ENCODE measurements around the gene ERBB4.

ERBB4 gene

GRCh38 chr2:211329421-211329820 is 1209.2 kb downstream of the ERBB4 start:
- DNase-seq (ENCODE audit: low spot score): no peak

GRCh38 chr2:211328126-211328525 is 1210.5 kb downstream of the ERBB4 start:
- DNase-seq (ENCODE audit: low spot score): no peak

Data from CD4-positive, alpha-beta T cell treated with Interleukin-2 at 100 ng/mL for 4 hours (primary cell).